Neural progenitor cell (in vitro differentiated cells): Measurements from ENCODE around the gene CYP2A13.

ENCODE experiments used
- EZH2 ChIP-seq: fragments of 200-600 bp; sonication (generic); IDR thresholded peaks from 2 replicates; pipeline ENCODE4 v1.6.1; 2017; ENCODE audit warnings: antibody characterized with exemption, mild to moderate bottlenecking, moderate library complexity
- EZH2phosphoT487 ChIP-seq: fragments of 200-600 bp; sonication (generic); IDR thresholded peaks from 2 replicates; pipeline ENCODE4 v1.6.1; 2017; ENCODE audit warnings: antibody characterized with exemption
- TF ChIP-seq, protein P1 (sequence below): fragments of 200-600 bp; sonication (generic); IDR thresholded peaks from 2 replicates; pipeline ENCODE4 v1.5.1; 2017; ENCODE audit warnings: antibody characterized with exemption, mild to moderate bottlenecking

- TF ChIP-seq, protein P1, sequence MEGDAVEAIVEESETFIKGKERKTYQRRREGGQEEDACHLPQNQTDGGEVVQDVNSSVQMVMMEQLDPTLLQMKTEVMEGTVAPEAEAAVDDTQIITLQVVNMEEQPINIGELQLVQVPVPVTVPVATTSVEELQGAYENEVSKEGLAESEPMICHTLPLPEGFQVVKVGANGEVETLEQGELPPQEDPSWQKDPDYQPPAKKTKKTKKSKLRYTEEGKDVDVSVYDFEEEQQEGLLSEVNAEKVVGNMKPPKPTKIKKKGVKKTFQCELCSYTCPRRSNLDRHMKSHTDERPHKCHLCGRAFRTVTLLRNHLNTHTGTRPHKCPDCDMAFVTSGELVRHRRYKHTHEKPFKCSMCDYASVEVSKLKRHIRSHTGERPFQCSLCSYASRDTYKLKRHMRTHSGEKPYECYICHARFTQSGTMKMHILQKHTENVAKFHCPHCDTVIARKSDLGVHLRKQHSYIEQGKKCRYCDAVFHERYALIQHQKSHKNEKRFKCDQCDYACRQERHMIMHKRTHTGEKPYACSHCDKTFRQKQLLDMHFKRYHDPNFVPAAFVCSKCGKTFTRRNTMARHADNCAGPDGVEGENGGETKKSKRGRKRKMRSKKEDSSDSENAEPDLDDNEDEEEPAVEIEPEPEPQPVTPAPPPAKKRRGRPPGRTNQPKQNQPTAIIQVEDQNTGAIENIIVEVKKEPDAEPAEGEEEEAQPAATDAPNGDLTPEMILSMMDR = no peak
- no peak for TF ChIP-seq EZH2
- no peak for TF ChIP-seq EZH2phosphoT487
These were observed 23.2 kb upstream of the CYP2A13 start for GRCh38 chr19:41064974-41065569.
